Activated CD8-positive, alpha-beta memory T cell treated with anti-CD3 and anti-CD28 coated beads for 48 hours (primary cell): ENCODE results near the gene ST6GALNAC6.
A peak's percentile ranks its signal among the peaks of the same experiment; 100 is the strongest.

Source experiments
- DNase-seq, 3 experiments: peaks; one replicate each; pipeline ENCODE4 v3.0.0-alpha.2; 2020; ENCODE audit warnings: low read depth in 2 of 3, low spot score in 2 of 3

The ST6GALNAC6 gene, protein sequence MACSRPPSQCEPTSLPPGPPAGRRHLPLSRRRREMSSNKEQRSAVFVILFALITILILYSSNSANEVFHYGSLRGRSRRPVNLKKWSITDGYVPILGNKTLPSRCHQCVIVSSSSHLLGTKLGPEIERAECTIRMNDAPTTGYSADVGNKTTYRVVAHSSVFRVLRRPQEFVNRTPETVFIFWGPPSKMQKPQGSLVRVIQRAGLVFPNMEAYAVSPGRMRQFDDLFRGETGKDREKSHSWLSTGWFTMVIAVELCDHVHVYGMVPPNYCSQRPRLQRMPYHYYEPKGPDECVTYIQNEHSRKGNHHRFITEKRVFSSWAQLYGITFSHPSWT

DNA sequence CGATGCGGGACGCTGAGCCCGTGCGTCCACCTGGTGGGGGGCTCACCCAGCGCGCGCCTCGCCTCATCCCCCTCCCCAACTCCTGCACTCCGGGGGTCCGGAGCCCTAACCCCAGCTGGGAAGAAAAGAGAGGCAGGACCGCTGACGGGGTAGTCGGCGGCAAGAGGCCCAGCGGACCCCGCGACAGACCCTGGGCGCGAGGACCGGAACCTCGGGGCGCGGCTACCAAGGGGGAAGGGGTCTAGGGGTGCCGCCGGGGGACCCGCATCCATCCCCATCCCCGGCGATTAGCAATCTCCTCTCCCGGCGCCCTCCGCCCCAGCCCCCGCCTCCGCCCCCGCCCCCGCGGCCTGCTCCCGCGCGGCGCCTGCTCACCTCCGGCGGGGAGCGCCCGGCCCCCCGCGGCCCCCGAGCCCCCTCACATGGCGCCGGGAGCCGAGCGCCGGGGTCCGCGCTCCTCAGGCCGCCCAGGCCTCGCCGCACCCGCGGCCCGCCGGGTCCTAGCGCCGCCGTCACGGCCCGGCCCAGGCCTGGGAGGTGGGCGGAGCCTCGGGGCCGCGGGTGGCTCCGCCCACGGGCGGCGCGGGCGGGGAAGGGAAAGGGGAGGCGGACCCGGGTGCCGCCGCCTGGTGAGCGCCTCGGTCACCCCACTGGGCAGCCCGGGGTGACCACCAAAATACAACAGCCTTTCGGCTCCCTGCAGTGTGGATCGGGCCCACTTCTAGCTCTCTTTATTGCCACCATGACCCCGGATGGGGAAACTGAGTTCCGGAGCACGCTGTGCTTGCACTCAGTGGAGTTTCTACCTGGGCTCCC, at the start of gene ST6GALNAC6:
Gene ST6GALNAC6, minus strand, starts transcription at position 476 of the 816 bp plus-strand sequence. CDS start 1,622 bp downstream, outside the sequence.
- peak in 1 of 3 experiments; percentile 42 for DNase-seq

DNA sequence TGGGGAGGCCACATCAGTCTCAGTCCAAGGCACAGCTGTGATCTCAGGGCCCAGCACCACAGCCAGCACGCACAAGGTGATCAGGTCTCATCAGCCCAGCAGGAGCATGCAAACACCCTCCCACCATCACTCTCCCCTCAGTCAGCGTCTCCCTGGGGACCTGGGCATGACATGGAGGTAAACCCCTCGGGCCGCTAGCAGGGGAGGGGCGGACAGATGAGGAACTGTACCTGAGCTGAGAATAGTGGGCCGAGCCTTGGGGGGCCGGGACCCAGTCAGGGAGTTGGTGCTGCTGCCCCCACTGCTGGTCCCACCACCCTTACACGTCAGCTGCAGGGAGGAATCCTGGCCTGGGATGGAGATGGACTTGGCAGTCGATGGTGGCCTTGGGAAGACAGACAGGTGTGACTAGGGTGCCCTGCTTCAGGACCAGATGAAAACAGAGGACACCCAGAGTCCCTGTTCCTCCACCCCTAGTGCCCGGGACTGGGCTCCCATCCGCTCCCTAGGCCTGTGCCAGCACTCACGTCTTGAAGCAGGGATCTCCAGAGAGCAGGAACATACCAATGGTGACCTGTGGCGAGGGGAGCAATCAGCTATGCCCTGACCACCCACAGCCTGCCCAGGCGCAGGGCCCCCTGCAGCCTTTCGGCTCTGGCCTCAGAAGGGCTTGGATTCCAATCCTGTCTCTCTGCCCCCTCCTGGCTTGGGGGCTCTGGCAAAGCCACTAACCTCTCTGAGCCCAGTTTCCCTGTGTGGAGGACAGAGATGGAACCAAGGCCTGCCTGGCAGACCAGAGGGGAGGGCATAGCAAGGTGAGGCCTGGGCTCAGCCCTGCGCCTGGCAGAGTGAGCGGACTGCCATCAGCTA, 48.7 kb upstream of the ST6GALNAC6 start:
- no peak for DNase-seq

DNA sequence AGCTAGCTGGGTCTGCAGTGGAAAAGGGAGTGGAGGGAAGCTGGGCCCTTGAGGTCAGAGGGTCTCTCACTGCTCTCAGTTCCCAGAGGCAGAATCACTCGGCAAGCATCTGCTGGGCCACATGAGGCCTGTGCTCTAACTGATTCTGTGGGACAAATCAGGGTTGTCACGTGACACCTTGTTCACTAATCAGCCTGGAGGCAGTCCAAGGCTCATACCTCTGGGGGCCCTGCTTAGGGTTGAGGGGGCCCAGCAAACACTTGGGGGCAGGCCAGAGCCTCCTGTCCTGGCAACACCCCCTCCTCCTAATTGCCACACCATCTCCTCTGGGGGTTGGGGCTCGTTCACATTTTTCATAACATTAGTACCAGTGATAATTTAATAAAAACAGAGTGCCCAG, 47.3 kb upstream of the ST6GALNAC6 start:
- DNase-seq = no peak

DNA sequence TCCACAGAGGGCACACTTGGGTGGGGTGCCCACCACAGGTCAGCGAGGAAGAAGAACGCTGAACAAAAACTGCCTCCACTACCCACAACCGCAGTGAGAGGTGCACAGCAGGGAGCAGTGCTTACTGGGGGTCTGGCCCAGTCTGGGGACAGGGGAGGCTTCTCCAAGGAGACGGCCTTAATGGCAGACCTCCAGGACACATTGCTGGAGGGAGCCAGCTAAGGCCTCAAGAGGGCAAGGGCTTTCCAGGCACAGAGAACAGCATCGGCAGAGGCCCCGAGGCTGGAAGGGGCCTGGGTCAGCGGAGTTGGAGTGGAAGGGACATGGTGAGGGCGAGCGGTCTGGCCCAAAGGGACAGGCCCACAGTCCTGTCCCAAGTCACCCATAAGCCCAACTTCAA, 46.5 kb upstream of the ST6GALNAC6 start:
- DNase-seq = no peak

DNA sequence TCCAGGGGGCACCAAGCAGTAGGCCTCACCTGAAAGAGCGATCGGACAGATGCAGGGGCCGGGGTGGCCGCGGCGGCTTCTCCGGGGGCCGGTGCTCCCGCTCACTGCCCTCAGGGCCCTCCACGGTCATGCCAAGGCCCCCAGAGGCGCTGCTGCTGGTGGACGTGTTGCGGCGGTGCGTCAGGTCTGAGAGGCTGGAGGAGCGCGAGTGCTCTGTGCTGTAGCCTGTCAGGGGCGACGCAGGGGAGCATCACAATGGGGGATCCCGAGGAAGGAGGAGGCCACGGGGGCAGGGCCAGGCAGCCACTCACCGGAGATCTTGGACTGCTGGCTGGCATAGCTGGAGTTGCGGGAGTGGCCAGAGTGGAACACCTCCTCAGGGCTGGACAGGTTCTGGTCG, 45.9 kb upstream of the ST6GALNAC6 start:
- no peak for DNase-seq

DNA sequence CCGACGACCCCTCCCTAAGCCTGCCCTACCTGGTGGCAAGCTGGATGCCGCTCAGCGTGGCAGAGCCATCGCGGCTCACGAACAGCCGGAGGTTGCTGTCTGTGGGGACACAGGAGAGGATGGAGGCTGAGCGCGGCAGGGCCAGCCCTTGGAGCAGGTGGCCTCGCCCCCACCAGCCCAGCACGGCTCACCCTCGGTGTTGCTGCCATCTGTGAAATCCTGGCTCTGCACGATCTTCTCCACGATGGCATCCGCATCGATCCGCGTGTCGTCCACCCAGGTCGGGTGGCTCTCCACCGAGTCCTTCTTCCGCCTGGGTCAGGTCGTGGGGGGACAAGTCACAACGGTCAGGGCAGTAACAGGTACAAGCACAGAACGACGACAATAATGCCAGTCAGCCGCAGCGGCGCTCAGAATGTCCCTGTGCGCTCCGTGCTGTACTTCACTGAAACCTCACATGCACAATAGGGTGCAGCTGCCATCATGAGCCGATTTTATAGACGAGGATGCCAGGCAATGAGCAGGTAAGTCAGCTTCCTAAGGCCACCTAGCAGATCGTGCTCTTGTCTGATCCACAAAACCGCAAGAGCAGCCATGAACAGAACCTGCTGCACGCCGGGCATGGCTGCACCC, 45.3 kb upstream of the ST6GALNAC6 start:
- no peak for DNase-seq

DNA sequence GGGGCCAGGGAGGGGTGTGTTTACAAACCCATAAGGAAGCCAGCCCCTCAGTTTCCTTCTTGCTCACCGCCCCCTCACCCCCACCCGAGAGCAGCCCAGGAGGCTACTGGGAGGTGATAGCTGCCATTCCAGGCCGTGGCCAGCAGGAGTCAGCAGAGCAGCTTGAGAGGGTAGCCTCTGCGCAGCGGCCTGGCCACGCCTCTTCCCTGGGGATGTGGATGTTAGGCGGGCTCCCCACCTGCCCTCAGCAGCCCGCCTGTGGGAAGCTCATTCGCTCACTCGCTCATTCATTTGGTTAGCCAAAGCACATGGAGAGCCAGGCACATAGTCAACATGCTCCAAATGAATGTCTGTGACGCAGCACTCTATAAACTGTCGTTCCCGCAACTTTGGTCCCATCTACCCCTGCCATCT, 44.3 kb upstream of the ST6GALNAC6 start:
- peak in 1 of 3 experiments; percentile 58 for DNase-seq

DNA sequence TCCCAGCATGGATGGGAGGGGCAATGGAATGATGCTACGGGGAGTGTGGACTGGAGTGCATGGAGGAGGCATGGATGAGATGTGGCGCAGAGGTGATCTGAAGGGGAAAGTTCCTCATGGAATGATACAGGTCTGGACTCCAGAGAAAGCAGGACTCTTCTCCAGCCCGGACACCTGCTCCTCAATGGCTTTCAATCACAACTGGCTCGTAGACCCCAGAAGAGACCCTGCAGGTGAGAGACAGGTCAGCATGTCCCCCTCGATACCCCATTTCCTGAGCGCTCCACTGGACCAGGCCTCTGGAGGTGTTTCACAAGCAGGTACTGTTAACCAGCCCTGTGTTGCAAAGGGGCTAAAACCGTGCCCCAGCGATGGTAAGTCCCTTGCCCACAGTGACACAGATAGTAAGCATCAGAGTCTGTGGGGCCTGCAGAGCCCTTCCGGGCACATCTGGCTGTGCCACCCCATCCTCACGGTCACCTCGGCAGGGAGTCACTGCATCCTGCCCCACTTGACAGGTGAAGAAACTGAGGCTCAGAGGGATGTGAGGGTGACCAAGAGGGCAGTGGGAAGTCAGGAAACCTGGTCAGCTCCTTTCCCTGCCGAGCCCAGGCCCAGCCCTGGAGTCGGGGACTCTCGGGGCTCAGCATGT, 43.7 kb upstream of the ST6GALNAC6 start:
- DNase-seq = no peak

DNA sequence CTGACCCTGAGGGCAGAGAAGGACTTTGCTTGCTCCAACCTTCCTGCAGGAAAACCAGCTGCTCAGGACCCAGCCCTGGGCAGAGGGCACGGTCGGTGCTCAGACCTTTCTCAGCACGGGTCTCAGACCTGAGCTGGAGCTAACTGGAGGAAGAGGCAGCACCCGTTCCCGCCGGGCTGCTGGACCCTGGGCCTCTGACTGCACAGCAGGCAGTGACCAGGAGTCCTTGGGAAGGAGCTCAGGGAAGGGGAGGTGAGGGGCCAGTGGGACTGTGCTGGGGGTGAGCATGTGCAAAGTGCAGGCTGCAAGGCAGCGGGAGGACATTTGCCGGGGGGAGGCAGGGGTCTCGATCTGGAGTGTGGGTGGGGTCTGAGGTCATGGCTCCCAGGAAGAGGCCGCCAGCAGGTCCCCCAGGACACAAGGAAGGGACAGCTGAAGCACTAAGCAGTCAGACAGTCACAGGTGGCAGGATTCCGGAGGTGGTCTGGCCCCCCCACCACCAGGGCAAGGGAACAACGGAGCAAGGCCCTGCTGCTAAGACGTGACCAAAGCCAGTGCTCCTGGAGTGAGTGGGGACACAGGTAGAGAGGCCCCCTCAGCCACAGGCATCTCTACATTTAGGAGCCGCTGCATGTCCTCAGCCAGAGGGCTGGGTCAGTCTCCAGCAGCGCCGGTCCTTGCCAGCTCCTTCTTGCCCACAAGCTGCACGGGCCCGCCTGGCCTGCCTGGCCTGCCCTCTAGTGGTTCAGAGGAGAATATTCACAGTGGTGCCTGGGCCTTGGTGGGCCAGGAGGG, 43.0 kb upstream of the ST6GALNAC6 start:
- DNase-seq = no peak

DNA sequence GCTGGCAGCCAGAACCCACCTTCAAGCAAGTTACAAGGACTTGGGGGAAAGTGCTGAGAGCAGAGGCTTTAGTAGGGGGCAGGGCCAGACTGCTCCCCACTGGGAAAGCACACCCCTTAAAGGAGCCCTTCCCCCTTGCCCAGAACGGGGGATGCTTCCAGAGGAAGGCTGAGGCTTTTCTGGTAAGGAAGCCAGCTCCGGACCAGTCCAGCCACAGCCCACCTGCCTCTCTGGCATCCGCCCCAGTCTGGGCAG, 42.5 kb upstream of the ST6GALNAC6 start:
- DNase-seq = no peak

DNA sequence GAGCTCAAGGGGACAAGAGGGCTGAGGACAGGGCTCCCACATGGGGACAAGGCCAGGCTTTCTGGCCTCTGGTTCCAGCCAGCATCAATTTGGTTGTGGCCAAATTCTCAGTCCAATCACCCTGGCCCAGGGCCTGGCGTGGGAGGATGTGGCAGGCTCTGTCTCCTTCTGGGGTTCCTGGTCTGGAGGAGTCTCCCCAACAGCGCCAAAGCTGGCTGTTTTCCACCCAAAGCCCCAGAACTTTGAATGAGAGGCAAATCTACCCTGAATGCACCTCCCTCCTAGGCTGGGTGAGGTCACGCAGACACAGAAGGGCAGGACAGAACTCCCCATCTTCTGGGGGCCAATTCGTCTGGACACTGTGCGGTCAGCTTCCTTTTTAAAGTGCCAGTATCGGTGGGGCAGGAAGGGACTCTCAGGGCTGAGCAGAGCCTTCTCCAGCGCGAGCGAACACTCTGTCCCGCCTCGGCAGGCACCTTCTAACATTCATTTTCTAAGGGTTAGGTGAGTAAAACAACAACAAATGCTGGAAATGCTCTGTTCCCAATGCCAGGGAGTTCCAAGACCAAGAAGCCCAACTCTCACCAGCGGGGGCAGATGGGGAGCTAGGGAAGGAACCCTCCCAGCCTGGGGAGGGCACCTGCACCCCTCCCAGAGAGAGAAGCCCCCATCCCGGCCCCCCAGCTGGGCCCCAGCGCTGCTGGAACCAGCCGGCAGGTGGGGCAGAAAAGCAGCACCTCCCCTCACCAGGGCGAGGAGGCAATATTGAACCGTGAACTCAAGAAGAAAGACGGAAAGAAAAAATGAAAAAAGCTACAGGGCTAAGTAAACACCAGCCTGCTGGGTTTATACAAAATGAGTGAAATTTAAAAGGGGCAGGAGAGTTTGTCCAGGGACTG, 41.9 kb upstream of the ST6GALNAC6 start:
- DNase-seq = no peak

DNA sequence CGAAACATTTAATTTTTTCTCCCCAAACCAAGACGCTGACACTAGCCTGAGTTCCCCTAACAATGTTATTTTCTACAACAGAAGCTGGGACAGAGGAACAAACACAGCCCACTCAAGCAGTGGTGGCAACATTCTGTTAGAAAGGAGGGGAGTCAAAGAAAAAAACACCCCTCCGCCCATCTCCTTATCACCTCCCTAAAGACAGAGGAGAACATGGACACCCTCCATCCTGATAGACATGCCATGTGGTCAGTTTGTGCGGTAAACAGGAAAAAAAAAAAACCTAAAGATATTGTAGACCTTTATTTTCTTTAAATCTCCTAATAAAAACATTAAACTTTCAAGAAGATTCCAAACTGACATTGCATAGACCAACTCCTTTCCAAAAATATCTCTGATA, 41.2 kb upstream of the ST6GALNAC6 start:
- no peak for DNase-seq

DNA sequence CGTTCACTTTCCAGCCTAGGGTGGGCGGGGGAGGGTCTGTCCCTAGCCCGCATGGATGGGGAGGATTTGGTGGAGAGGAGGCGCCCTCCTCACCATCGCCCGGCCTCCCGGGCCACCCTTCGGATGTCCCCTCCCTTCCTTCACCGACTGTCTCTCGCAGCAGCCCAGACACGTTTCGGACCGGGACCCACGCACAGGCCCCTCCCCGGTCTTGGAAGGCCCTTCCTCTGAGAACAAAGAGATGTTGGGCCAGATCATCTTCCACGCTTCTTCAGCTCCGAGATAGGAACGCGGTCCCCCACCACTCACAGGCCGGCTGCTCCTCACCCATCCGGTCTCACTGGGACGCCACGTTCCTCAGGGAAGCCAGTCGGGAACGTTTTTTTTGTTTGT, 38.9 kb upstream of the ST6GALNAC6 start:
- DNase-seq = no peak

DNA sequence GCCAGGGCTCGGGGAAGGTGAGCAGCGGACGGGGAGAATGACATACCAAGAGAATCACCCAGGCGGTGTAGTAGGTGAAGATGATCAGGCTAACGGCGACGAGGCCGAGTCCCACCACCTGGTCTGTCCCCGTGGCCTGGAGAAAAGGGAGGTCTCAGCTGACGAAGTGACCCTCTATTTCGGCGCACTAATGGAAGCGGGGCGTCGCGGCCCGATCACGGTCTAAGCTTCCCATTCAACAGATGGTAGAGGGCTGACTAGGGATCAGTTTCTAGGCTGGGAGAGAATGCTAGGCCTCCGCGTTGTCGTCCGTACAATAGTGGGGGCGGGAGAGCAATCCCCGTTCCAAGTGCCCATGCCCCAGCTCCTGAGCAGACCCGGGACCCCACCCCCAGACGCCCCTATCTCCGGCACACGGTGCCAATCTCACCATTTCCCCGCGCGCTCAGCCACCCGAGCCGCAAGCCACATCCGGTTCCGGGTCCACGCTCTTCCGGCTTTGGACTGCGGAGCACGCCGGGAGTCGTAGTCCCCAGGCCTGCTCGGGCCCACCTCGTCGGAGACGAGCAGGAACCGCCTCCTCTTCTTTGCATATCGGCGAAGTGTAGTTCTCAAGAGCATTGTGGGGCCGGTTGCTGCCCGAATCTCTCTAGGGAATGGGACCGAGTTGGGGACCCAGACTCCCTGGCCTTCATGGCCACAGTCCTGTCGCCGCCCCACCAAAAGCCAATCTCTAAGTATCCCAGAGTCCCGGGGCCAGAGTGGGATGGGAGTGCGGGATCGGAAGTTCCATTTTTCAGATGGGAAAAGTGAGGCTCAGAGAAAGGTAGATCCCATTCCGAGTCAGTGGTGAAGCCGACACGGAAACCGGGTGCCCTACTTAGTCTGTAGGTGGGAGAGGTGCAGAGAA, 38.2 kb upstream of the ST6GALNAC6 start, which contains the start of gene DPM2:
Gene DPM2, minus strand, starts transcription at position 467 of the 910 bp plus-strand sequence. Its CDS starts 34 bp downstream, at position 433.
- DNase-seq = peak in 2 of 3 experiments; percentile 67 to 72

DNA sequence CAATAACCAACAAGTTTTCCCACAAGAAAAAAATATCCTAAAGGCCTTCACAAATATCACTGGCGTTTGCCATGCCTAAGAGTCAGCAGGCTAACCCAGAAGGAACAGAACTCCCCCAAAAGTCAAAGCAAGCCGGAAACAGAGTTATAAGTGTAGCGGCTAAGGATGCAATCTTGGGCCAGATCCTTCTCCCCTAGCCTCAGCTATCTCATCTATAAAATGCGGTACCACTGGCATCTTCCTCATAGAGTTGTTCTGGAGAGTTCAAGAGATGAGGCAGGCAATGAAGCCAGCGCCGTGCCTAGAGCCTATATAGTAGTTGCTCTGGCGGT, 37.6 kb upstream of the ST6GALNAC6 start:
- no peak for DNase-seq

DNA sequence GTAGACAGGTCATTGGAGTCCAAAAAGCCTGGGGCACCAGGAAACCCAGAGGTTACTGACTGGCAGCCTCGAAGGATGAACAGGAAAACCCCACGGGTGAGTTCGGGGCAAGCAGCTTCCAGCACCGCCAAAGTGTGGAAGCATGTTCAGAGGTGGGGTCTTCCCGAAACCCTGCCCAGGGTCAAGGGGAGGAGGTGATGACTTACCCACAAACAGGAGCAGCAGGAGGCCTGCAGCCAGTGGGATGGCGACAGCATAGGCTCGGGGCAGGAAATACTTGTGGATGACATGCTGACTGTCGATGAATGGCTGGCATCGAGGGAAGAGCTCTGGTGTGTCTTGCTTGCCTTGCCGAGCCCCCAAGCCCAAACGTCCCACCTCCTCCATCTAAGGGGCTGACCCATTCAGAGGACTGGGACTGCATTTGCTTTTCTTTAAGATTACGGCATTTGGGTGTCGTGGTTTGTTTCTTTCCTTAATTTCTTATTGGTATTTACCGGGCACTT, 37.0 kb upstream of the ST6GALNAC6 start:
- DNase-seq = no peak

DNA sequence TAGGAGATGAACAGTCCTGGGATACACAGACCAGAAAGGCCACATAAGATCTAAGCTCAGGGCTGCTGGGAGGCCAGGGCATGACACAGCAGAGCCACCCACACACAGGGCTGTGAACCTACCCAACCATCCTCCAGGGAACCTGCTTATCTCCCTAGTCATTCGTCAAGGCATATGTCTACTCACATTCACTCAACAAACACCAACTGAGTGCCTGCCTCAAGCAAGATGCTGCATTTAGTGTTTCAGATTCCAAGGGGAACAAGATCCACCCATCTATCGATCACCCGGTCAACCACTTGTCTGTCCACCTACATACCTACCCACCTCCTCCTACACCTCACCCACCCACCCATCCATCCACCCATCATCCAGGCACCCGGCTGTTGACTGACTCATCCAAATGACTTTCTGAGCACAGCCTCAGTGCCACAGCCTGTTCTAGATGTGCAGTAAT, 36.4 kb upstream of the ST6GALNAC6 start:
- DNase-seq = no peak

DNA sequence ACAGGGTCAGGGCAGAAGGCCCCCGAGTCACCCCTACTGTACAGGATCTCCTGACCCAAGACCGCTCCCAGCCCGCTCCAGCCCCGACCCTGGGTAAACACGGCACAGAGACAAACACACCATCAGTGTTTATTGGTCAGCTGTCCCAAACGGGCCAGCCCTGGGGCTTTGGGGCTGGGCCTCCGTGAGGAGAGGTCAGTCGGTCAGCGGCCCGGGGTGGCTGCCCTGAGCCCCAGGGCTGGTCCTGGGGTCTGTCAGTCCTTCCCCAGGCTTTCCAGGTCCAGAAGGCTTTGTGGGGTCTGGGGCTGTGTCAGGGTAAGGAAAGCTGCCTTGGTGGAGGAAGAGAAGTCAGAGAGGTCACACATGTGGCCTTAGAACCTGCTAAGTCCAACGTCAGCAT, 35.6 kb upstream of the ST6GALNAC6 start:
- DNase-seq = no peak
